ENCODE results near the gene ZFYVE1. TPM values are rescaled to one million over a fixed set of nuclear protein-coding genes. Genes with fewer than 3 reads are reported as not detected.
A peak's percentile ranks its signal among the peaks of the same experiment; 100 is the strongest.

Gene ZFYVE1
- total and polyA plus RNA-seq, 2 of the 13 experiments (the other 11 are each of a cell fraction or from before 2014, with no cell fraction given) = 2.6 to 5.3 TPM

DNA sequence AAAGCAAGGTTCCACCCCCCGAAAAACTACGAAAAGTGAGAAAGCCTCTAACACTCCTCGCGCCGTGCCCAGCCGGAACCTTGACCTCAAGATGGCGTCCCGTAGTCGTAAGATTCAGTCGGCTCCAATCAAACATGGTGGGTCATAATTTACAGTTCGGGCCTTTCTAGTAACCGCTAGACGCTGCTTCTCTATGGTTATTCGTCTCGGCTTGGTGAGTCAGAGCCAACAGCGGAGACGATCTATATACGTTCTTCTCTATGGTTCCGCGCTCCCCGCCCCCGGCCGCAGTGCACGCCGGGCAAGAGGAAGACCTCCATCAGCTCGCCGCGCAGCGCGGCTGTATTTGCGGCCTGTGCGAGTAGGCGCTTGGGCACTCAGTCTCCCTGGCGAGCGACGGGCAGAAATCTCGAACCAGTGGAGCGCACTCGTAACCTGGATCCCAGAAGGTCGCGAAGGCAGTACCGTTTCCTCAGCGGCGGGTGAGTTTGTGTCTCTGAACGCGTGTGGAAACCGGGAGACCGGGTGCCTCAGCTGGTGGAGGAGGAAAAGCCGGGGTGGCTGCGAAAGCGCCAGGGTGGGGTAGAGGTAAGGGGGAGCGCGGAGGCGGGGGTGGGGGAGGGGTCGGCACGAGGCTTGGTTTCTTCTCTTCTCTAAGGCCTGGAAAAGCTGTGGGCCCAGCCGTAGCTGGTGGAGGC is 31.5 kb upstream of the ZFYVE1 start, which contains the start of gene RBM25 (continued):
- TF ChIP-seq CBX5 (CRISPR knock-in tag; IDR thresholded peaks at IDR 0.05; ENCODE audit: borderline replicate concordance) (peak; percentile 67; the same call in 1 of the 2 replicates), JDP2 (CRISPR knock-in tag; IDR thresholded peaks at IDR 0.05; ENCODE audit: borderline replicate concordance) (no peak), ZNF143 (CRISPR knock-in tag; IDR thresholded peaks at IDR 0.05) (peak; percentile 92), CAMTA2 (CRISPR knock-in tag; IDR thresholded peaks at IDR 0.05; ENCODE audit: borderline replicate concordance) (no peak), ZNF672 (CRISPR knock-in tag; IDR thresholded peaks at IDR 0.05) (no peak), EZH2 (conservative IDR thresholded peaks at IDR 0.05; ENCODE audit: low read depth, low read length) (no peak), ADNP (CRISPR knock-in tag; IDR thresholded peaks at IDR 0.05) (no peak), ZNF232 (CRISPR knock-in tag; IDR thresholded peaks at IDR 0.05; ENCODE audit: borderline replicate concordance) (peak; percentile 69; the same call in 1 of the 2 replicates), ZNF33A (CRISPR knock-in tag; IDR thresholded peaks at IDR 0.05; ENCODE audit: borderline replicate concordance) (no peak), FOXJ3 (CRISPR knock-in tag; IDR thresholded peaks at IDR 0.05; ENCODE audit: borderline replicate concordance) (no peak), KLF6 (CRISPR knock-in tag; IDR thresholded peaks at IDR 0.05) (0 out of 2 replicates have a peak, but pooled peaks have one; percentile 35), ZNF235 (CRISPR knock-in tag; IDR thresholded peaks at IDR 0.05; ENCODE audit: borderline replicate concordance) (peak; percentile 91; the same call in 1 of the 2 replicates)
- TF ChIP-seq, protein P1, sequence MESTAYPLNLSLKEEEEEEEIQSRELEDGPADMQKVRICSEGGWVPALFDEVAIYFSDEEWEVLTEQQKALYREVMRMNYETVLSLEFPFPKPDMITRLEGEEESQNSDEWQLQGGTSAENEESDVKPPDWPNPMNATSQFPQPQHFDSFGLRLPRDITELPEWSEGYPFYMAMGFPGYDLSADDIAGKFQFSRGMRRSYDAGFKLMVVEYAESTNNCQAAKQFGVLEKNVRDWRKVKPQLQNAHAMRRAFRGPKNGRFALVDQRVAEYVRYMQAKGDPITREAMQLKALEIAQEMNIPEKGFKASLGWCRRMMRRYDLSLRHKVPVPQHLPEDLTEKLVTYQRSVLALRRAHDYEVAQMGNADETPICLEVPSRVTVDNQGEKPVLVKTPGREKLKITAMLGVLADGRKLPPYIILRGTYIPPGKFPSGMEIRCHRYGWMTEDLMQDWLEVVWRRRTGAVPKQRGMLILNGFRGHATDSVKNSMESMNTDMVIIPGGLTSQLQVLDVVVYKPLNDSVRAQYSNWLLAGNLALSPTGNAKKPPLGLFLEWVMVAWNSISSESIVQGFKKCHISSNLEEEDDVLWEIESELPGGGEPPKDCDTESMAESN (CRISPR knock-in tag; conservative IDR thresholded peaks at IDR 0.05) = no peak
- TF ChIP-seq, protein P2, sequence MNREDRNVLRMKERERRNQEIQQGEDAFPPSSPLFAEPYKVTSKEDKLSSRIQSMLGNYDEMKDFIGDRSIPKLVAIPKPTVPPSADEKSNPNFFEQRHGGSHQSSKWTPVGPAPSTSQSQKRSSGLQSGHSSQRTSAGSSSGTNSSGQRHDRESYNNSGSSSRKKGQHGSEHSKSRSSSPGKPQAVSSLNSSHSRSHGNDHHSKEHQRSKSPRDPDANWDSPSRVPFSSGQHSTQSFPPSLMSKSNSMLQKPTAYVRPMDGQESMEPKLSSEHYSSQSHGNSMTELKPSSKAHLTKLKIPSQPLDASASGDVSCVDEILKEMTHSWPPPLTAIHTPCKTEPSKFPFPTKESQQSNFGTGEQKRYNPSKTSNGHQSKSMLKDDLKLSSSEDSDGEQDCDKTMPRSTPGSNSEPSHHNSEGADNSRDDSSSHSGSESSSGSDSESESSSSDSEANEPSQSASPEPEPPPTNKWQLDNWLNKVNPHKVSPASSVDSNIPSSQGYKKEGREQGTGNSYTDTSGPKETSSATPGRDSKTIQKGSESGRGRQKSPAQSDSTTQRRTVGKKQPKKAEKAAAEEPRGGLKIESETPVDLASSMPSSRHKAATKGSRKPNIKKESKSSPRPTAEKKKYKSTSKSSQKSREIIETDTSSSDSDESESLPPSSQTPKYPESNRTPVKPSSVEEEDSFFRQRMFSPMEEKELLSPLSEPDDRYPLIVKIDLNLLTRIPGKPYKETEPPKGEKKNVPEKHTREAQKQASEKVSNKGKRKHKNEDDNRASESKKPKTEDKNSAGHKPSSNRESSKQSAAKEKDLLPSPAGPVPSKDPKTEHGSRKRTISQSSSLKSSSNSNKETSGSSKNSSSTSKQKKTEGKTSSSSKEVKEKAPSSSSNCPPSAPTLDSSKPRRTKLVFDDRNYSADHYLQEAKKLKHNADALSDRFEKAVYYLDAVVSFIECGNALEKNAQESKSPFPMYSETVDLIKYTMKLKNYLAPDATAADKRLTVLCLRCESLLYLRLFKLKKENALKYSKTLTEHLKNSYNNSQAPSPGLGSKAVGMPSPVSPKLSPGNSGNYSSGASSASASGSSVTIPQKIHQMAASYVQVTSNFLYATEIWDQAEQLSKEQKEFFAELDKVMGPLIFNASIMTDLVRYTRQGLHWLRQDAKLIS (CRISPR knock-in tag; IDR thresholded peaks at IDR 0.05) = no peak
- TF ChIP-seq, protein P3, sequence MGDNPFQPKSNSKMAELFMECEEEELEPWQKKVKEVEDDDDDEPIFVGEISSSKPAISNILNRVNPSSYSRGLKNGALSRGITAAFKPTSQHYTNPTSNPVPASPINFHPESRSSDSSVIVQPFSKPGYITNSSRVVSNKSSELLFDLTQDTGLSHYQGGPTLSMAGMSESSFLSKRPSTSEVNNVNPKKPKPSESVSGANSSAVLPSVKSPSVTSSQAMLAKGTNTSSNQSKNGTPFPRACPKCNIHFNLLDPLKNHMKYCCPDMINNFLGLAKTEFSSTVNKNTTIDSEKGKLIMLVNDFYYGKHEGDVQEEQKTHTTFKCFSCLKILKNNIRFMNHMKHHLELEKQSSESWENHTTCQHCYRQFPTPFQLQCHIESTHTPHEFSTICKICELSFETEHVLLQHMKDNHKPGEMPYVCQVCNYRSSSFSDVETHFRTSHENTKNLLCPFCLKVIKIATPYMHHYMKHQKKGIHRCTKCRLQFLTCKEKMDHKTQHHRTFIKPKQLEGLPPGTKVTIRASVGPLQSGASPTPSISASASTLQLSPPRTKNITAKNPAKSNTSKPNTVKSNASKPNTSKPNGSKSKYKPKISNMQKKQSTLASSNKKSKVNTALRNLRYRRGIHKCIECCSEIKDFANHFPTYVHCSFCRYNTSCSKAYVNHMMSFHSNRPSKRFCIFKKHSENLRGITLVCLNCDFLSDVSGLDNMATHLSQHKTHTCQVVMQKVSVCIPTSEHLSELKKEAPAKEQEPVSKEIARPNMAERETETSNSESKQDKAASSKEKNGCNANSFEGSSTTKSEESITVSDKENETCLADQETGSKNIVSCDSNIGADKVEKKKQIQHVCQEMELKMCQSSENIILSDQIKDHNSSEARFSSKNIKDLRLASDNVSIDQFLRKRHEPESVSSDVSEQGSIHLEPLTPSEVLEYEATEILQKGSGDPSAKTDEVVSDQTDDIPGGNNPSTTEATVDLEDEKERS (CRISPR knock-in tag; IDR thresholded peaks at IDR 0.05) = peak; percentile 83; the same call in 1 of the 2 replicates
- TF ChIP-seq, protein P4, sequence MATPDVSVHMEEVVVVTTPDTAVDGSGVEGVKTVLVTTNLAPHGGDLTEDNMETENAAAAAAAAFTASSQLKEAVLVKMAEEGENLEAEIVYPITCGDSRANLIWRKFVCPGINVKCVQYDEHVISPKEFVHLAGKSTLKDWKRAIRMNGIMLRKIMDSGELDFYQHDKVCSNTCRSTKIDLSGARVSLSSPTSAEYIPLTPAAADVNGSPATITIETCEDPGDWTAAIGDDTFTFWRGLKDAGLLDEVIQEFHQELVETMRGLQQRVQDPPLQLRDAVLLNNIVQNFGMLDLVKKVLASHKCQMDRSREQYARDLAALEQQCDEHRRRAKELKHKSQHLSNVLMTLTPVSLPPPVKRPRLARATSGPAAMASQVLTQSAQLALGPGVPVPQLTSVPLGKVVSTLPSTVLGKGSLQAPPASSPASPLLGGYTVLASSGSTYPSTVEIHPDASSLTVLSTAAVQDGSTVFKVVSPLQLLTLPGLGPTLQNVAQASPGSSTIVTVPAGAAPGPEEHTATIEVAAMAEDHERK (CRISPR knock-in tag; IDR thresholded peaks at IDR 0.05; ENCODE audit: low read depth) = no peak; the same call in none of the 2 replicates

All from HepG2 (cell line).